ENCODE results near the gene TMEM223.
"Not testable (repeated sequence)": the region's sequence is repeated elsewhere in the genome, so short reads cannot be mapped to it uniquely, and the experiment has no call there.

- TF ChIP-seq, protein P1, sequence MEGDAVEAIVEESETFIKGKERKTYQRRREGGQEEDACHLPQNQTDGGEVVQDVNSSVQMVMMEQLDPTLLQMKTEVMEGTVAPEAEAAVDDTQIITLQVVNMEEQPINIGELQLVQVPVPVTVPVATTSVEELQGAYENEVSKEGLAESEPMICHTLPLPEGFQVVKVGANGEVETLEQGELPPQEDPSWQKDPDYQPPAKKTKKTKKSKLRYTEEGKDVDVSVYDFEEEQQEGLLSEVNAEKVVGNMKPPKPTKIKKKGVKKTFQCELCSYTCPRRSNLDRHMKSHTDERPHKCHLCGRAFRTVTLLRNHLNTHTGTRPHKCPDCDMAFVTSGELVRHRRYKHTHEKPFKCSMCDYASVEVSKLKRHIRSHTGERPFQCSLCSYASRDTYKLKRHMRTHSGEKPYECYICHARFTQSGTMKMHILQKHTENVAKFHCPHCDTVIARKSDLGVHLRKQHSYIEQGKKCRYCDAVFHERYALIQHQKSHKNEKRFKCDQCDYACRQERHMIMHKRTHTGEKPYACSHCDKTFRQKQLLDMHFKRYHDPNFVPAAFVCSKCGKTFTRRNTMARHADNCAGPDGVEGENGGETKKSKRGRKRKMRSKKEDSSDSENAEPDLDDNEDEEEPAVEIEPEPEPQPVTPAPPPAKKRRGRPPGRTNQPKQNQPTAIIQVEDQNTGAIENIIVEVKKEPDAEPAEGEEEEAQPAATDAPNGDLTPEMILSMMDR (conservative IDR thresholded peaks at IDR 0.05 in 1 of 2, IDR thresholded peaks at IDR 0.05 in 1 of 2; ENCODE audit: extremely low read depth in 1 of 2, insufficient read depth in 1 of 2, low read depth in 1 of 2, low read length in 2 of 2), result not testable (repeated sequence)
- TF ChIP-seq EZH2 (IDR thresholded peaks at IDR 0.05; ENCODE audit: borderline replicate concordance, low read length), result not testable (repeated sequence)
Observed at GRCh38 chr11:62828130-62828529, 36.3 kb upstream of the TMEM223 start.
